HepG2 (cell line): ENCODE measurements around the gene TRAK1. TPM values are rescaled to one million over a fixed set of nuclear protein-coding genes. Genes with fewer than 3 reads are reported as not detected.
A peak's percentile ranks its signal among the peaks of the same experiment; 100 is the strongest.

Experiments
- AFF4 ChIP-seq: sonication (generic); formaldehyde crosslinking; IDR thresholded peaks from 2 replicates; pipeline ENCODE4 v1.4.0; 2020; ENCODE audit warnings: missing genetic modification reagents
- DR1 ChIP-seq: sonication (generic); formaldehyde crosslinking; IDR thresholded peaks from 2 replicates; pipeline ENCODE4 v1.8.0; 2021; ENCODE audit warnings: mild to moderate bottlenecking, missing genetic modification reagents, inconsistent platforms
- ELF1 ChIP-seq: sonication (generic); formaldehyde crosslinking; IDR thresholded peaks from 2 replicates; pipeline ENCODE4 v1.4.0; 2020; ENCODE audit warnings: missing genetic modification reagents
- FOXP1 ChIP-seq, 2 experiments: fragments of 450-650 bp in 1 of 2; IDR thresholded peaks; 2 replicates each; pipeline ENCODE4 v1.6.1; 2017 to 2018; ENCODE audit warnings: antibody characterized with exemption in 1 of 2
- HMG20B ChIP-seq: conservative IDR thresholded peaks from 2 replicates; pipeline ENCODE4 v1.6.1; 2016; ENCODE audit warnings: missing genetic modification reagents, missing compliant biosample characterization
- KLF13 ChIP-seq: sonication (generic); formaldehyde crosslinking; IDR thresholded peaks from 2 replicates; pipeline ENCODE4 v1.4.0; 2020; ENCODE audit warnings: mild to moderate bottlenecking, missing genetic modification reagents
- PLSCR1 ChIP-seq: sonication (generic); formaldehyde crosslinking; IDR thresholded peaks from 2 replicates; pipeline ENCODE4 v1.5.0; 2020; ENCODE audit warnings: missing genetic modification reagents, mild to moderate bottlenecking, borderline replicate concordance
- PRDM4 ChIP-seq: sonication (generic); formaldehyde crosslinking; IDR thresholded peaks from 2 replicates; pipeline ENCODE4 v1.9.0; 2021; ENCODE audit warnings: missing genetic modification reagents, borderline replicate concordance
- RARA ChIP-seq: IDR thresholded peaks from 2 replicates; pipeline ENCODE4 v1.6.1; 2016; ENCODE audit warnings: missing genetic modification reagents, missing compliant biosample characterization
- RBM39 ChIP-seq: fragments of 200-400 bp; formaldehyde crosslinking; IDR thresholded peaks from one replicate; pipeline ENCODE4 v1.6.1; 2018; ENCODE audit warnings: antibody characterized with exemption, mild to moderate bottlenecking, low read depth, low read length; ENCODE audit not compliant: poor library complexity, severe bottlenecking
- SMAD9 ChIP-seq: sonication (generic); formaldehyde crosslinking; IDR thresholded peaks from 2 replicates; pipeline ENCODE4 v1.5.1; 2020; ENCODE audit warnings: mild to moderate bottlenecking, missing genetic modification reagents
- SRSF1 ChIP-seq: fragments of 200-400 bp; formaldehyde crosslinking; optimal IDR thresholded peaks from 2 replicates; pipeline ENCODE3; 2017; ENCODE audit warnings: mild to moderate bottlenecking, low read depth, low read length, moderate library complexity
- STAT5B ChIP-seq: sonication (generic); formaldehyde crosslinking; IDR thresholded peaks from 2 replicates; pipeline ENCODE4 v1.4.0; 2020; ENCODE audit warnings: missing genetic modification reagents
- TP53 ChIP-seq: sonication (generic); formaldehyde crosslinking; conservative IDR thresholded peaks from 2 replicates; pipeline ENCODE4 v1.4.0; 2020; ENCODE audit warnings: missing genetic modification reagents
- ZBTB10 ChIP-seq: sonication (generic); formaldehyde crosslinking; IDR thresholded peaks from 2 replicates; pipeline ENCODE4 v1.4.0; 2020; ENCODE audit warnings: missing genetic modification reagents, borderline replicate concordance
- ZFP1 ChIP-seq: IDR thresholded peaks from 2 replicates; pipeline ENCODE4 v1.6.1; 2016
- ZNF138 ChIP-seq: sonication (generic); formaldehyde crosslinking; IDR thresholded peaks from 2 replicates; pipeline ENCODE4 v1.5.0; 2020; ENCODE audit warnings: mild to moderate bottlenecking, low read depth, missing genetic modification reagents
- ZNF501 ChIP-seq: sonication (generic); formaldehyde crosslinking; IDR thresholded peaks from 2 replicates; pipeline ENCODE4 v1.5.1; 2020; ENCODE audit warnings: mild to moderate bottlenecking, moderate library complexity, missing genetic modification reagents
- ZNF724P ChIP-seq: sonication (generic); formaldehyde crosslinking; IDR thresholded peaks from 2 replicates; pipeline ENCODE4 v1.8.0; 2022; ENCODE audit warnings: missing genetic modification reagents, borderline replicate concordance
- ZNF749 ChIP-seq: sonication (generic); formaldehyde crosslinking; IDR thresholded peaks from 2 replicates; pipeline ENCODE4 v1.8.0; 2022; ENCODE audit warnings: mild to moderate bottlenecking, missing genetic modification reagents, moderate library complexity, borderline replicate concordance
- polyA plus RNA-seq, 8 experiments: library from polyadenylated mRNA; depleted of rRNA in 3 of 8; stranded (reverse) in 7 of 8; unstranded in 1 of 8; fragments of >200 nt; fragmentation: Illumina TruSeq in 4 of 8; extraction: Trizol in 4 of 8; gene quantifications; 2 replicates each; pipeline versions ENCODE4 v1.2.1 to v1.2.3, GENCODE V29; 2011 to 2016; ENCODE audit warnings: low read depth in 4 of 8, missing spikeins in 1 of 8, mixed read lengths in 1 of 8; ENCODE audit not compliant: insufficient read depth in 1 of 8
- total RNA-seq, 5 experiments: library from RNA; depleted of rRNA; stranded (reverse); fragments of >200 nt; fragmentation: Illumina TruSeq; extraction: Trizol; gene quantifications; 2 replicates each; pipeline ENCODE4 v1.2.3, GENCODE V29; 2016; ENCODE audit warnings: low read depth in 1 of 5

TRAK1 gene
- total and polyA plus RNA-seq, 2 of the 13 experiments (the other 11 are each of a cell fraction or from before 2014, with no cell fraction given), result 20.5 to 46.6 TPM

- TF ChIP-seq AFF4 (CRISPR knock-in tag), result no peak
- TF ChIP-seq KLF13, result no peak
- TF ChIP-seq DR1 (CRISPR knock-in tag), result no peak
- TF ChIP-seq ZNF749 (CRISPR knock-in tag), result no peak
- no peak for TF ChIP-seq ELF1 (CRISPR knock-in tag)
- TF ChIP-seq ZFP1 (CRISPR knock-in tag), result peak; percentile 83
- TF ChIP-seq HMG20B (CRISPR knock-in tag), result peak; percentile 85
- no peak for TF ChIP-seq ZNF138
- no peak for TF ChIP-seq SMAD9 (CRISPR knock-in tag)
- TF ChIP-seq RBM39, result no peak
- no peak; the same call in 1 of the 2 replicates for TF ChIP-seq TP53
- TF ChIP-seq PRDM4 (CRISPR knock-in tag), result no peak
- 0 out of 2 replicates have a peak, but pooled peaks have one; percentile 54 for TF ChIP-seq ZNF501 (CRISPR knock-in tag)
- TF ChIP-seq ZNF724P, result no peak
- TF ChIP-seq FOXP1 (IDR thresholded peaks at IDR 0.05), result peak; percentile 62
- peak; percentile 86 for TF ChIP-seq FOXP1 (CRISPR knock-in tag; IDR thresholded peaks at IDR 0.05)
- no peak for TF ChIP-seq PLSCR1 (CRISPR knock-in tag)
- peak; percentile 87 for TF ChIP-seq RARA (CRISPR knock-in tag)
- TF ChIP-seq SRSF1, result no peak
- no peak for TF ChIP-seq ZBTB10 (CRISPR knock-in tag)
- TF ChIP-seq STAT5B (CRISPR knock-in tag), result no peak; the same call in 1 of the 2 replicates
These were observed 39.3 kb downstream of the TRAK1 start (continued) for GRCh38 chr3:42130329-42131070.
